Activated naive CD4-positive, alpha-beta T cell (primary cell): ENCODE data around the gene CYP2D6.
"Not testable (repeated sequence)": the region's sequence is repeated elsewhere in the genome, so short reads cannot be mapped to it uniquely, and the experiment has no call there.

ENCODE experiments used
- DNase-seq, 4 experiments: peaks; one replicate each; lab custom pipeline; 2025; lab: John Stamatoyannopoulos, UW

The CYP2D6 gene

DNA sequence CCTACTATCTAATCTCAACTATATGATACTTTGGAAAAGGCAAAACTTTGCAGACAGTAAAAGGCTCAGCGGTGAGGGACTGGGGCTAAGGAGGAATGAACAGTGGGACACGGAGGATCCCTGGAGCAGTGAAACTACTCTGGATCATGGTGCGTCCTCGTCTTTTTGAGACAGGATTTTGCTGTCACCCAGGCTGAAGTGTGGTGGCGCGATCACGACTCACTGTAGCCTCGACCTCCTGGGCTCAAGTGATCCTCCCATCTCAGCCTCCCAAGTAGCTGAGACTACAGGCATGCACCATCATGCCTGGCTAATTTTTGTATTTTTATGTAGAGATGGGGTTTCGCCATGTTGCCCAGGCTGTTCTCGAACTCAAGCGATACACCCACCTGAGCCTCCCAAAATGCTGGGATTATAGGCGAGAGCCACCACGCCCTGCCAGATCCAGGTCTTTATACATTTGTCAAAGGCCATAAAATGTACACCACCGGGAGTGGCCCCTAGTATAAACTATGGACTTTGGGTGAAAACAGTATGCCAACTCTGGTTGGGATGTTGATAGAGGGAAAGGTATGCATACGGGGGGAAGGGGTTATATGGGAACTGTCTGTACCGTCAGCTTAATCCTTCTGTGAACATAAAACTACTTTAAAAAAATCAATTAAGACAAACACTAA, 28.0 kb upstream of the CYP2D6 start:
- no peak for DNase-seq

DNA sequence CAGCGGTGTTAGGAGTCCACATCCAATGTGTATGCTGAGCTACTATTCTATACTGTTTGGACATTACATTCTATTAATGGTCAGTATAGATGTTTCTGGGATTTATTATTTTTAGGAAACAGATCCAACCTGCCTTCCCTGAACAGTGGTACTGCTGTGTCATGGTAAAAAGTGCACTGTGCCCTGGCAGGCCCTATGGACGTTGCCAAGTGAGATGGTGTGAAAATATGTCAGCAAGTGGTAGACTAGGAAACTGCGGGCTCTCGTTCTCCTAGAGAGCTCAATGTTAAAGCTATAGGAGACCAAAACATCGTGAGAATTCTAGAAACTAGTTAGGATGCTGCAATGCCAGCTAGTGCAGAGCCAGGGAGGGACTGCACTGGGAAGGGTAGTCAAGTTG, 26.0 kb upstream of the CYP2D6 start:
- no peak for DNase-seq

DNA sequence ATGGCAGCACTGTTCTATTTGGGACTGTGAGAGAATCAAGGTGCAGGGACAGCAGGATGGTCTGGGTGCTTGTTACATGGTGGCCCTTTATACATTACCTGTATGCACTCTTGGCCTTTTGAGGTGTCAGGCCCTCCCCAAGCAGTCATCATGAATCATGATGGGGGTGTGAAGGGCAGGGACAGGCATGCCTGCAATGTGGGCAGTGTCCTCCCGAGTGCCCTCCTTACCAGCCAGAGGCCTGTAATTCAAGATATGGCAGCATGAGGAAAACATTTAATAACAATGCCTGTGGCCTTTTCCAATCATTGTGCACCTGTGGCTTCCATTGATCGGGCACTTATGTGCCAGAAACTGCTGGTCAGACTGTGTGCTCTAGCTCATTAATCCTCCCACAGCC, 25.5 kb upstream of the CYP2D6 start:
- no peak for DNase-seq

DNA sequence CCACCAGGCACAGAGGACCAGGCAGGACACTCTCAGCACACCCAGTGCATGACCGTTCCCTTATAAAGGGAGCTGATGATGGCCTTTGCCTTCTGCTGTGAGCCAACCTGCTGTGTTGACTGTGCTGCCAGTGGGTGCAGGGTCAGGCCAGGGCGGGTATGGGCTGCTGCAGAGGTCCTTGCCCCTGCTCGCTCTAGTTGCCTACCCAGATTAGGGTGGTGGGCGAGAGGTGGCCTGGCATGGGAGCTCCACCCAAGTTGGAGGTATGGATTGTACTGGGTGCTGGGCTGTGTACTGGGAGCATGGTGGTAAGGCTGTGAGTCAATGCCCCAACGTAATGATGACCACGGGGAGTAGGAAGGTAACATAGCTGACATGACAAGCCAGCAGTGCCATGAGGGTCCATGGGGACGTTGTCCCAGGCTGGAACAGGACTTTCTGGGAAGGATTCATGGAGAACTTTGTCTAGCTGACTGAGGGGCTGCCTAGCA, 24.5 kb upstream of the CYP2D6 start:
- no peak for DNase-seq

DNA sequence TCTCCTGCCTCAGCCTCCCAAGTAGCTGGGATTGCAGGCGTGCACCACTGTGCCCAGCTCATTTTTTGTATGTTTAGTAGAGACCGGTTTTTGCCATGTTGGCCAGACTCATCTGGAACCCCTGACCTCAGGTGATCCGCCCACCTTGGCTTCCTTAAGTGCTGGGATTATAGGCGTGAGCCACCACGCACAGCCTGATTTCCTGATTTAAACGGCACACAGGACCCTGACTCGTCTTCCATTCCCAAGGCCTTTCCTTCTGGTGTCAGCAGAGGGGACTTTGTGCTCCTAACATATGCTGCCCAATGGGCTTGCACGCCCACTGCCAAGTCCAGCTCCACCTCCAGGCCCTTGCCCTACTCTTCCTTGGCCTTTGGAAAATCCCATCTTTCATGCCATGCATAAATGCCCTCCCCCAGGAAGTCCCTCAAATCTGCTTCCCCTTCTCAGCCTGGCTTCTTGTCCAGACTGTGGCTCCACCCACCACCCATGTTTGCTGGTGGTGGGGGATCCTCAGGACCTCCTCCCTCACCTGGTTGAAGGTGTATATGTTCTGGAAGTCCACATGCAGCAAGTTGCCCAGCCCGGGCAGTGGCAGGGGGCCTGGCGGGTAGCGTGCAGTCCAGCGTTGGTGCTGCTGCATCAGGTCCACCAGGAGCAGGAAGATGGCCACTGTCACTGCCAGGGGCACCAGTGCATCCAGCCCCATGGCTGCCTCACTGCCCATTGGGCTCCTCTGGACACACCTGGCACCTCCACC, 23.9 kb upstream of the CYP2D6 start:
- no peak for DNase-seq

DNA sequence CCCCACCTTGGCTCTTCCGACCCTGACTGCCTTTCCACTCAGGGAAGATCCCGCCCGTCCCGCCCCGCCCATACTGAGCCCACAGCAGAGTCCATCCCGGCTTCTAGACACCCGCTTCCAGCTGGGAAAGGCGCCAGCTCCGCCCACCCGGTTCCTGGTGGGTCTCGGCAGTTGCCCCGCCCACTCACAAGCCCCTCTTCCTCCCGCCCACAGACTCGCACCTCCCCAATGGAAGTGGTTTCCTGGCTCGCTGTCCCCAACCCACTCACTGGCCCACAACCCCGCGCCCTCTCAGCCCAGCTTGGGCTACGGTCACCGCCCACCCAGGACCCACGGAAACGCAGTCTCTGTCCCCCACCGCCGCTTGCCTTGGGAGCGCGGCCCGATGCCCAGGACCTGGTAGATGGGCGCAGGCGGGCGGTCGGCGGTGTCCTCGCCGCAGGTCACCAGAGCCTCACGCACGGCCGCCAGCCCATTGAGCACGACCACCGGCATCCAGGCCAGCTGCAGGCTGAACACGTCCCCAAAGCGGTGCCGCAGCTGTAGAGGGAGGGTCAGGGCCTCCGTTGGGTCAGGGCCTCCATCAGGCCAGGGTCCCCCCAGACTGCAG, 22.2 kb upstream of the CYP2D6 start:
- no peak for DNase-seq

DNA sequence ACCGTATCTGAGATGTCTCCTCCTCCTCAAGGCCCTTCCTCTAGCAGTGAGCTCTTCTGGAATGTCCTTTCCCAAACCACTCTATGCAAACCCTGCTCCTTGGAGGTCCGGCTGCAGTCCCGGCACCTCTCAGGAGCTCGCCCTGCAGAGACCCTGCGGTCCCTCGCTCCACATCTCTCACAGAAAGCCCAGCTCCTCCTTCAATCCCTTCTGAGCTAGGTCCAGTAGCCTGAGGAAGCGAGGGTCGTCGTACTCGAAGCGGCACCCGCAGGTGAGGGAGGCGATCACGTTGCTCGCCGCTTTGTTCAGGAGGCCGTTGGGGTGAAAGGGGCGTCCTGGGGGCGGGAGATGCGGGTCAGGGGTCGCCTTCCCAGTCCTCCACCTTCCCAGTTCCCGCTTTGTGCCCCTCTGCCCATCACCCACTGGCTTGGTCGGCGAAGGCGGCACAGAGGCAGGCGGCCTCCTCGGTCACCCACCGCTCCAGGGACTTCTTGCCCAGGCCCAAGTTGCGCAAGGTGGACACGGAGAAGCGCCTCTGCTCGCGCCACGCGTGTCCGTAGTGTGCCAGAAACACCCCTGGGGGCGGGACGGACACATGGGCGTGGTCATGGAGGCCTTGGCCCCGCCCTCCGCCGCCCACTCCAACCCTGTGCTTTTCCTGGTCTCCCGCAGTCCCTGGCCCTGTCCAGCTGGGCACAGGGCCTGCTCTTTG, 21.5 kb upstream of the CYP2D6 start:
- DNase-seq = no peak

DNA sequence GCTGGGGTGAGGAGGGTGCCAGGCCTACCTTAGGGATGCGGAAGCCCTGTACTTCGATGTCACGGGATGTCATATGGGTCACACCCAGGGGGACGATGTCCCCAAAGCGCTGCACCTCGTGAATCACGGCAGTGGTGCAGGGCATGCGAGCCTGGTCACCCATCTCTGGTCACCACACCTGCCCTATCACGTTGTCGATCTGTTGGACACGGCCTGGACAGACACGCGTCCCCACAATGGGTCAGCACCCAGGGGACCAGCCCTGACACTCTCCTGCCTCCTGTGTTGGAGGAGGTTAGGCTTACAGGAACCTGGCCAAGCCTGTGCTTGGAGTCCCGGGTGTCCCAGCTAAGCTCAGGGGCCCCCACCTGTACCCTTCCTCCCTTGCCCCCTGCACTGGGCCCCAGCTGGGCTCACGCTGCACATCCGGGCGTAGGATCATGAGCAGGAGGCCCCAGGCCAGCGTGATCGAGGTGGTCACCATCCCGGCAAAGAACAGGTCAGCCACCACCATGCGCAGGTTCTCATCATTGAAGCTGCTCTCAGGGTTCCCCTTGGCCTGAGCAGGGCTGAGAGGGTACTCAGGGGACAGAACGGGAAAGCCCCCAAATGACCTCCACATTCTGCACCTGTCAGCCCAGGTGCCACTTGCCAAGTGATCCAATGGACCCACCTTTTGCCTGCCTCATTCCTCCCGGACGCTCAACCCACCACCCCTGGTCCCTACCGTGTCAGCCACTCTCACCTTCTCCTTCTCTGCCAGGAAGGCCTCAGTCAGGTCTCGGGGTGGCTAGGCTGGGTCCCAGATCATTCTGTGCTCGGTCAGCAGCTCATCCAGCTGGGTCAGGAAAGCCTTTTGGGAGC, 20.3 kb upstream of the CYP2D6 start:
- DNase-seq = no peak

DNA sequence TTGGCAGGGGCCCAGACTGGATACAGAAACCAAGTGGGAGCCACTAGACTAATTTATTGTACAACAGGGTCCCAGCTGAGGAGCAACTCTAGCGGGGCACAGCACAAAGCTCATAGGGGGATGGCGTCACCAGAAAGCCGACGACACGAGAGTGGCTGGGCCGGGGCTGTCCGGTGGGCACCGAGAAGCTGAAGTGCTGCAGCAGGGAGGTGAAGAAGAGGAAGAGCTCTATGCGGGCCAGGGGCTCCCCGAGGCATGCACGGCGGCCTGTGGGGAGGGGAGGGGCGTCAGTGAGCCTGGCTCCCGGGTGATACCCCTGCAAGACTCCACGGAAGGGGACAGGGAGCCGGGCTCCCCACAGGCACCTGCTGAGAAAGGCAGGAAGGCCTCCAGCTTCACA, 19.2 kb upstream of the CYP2D6 start:
- not testable (repeated sequence) for DNase-seq

DNA sequence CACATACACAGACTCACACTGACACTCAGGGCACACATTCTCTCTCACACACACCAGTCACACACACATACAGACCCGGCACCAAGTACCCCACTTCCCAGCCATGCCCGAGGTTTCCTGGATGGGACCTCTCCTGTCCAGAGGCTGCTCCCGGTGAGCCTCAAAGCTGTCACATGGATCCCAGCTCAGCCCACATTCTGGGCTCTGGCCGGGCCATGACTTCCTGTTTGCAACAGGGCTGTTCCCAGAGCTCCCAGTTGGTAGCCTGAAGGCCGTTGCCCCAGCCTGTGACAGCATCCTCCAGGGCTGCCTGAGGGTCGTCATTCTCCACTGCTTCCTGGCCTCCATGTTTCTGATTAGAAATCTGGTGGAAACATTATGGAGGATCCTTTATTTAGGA, 14.6 kb upstream of the CYP2D6 start:
- DNase-seq = no peak

DNA sequence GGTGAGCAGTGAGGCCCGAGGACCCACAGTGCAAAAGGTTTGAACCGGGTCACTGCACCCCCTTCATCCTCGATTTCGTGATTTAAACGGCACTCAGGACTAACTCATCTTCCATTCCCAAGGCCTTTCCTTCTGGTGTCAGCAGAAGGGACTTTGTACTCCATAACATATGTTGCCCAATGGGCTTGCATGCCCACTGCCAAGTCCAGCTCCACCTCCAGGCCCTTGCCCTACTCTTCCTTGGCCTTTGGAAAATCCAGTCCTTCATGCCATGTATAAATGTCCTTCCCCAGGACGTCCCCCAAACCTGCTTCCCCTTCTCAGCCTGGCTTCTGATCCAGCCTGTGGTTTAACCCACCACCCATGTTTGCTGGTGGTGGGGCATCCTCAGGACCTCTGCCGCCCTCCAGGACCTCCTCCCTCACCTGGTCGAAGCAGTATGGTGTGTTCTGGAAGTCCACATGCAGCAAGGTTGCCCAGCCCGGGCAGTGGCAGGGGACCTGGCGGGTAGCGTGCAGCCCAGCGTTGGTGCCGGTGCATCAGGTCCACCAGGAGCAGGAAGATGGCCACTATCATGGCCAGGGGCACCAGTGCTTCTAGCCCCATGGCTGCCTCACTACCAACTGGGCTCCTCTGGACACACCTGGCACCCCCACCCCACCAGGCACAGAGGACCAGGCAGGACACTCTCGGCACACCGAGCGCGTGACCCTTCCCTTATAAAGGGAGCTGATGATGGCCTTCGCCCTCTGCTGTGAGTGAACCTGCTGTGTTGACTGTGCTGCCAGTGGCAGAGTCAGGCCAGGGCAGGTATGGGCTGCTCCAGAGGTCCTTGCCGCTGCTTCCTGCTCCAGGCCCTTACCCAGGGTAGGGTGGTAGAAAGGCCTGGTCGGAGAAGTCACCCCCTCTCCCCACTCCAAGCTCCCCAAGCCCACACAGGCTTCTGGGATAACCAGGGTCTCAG, 13.5 kb upstream of the CYP2D6 start:
- DNase-seq = not testable (repeated sequence)

DNA sequence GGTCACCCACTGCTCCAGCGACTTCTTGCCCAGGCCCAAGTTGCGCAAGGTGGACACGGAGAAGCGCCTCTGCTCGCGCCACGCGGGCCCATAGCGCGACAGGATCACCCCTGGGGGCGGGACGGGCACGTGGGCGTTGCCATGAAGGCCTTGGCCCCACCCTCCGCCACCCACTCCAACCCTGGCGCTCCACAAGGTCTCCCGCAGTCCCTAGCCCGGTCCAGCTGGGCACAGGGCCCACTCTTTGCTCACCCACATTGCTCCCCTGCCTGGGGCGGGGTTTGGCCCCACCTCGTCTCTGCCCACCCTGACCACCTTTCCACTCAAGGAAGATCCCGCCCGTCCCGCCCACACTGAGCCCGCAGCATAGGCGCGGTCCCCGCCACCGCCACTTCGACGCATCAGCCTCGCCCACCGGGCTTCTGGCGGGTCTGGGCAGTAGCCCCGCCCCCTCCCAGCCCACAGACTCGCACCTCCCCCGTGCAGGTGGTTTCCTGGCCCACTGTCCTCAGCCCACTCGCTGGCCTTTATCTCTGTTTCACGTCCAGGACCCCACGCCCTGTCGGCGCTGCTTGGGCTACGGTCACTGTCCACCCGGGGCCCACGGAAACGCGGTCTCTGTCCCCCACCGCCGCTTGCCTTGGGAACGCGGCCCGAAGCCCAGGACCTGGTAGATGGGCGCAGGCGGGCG, 12.3 kb upstream of the CYP2D6 start:
- DNase-seq = no peak

DNA sequence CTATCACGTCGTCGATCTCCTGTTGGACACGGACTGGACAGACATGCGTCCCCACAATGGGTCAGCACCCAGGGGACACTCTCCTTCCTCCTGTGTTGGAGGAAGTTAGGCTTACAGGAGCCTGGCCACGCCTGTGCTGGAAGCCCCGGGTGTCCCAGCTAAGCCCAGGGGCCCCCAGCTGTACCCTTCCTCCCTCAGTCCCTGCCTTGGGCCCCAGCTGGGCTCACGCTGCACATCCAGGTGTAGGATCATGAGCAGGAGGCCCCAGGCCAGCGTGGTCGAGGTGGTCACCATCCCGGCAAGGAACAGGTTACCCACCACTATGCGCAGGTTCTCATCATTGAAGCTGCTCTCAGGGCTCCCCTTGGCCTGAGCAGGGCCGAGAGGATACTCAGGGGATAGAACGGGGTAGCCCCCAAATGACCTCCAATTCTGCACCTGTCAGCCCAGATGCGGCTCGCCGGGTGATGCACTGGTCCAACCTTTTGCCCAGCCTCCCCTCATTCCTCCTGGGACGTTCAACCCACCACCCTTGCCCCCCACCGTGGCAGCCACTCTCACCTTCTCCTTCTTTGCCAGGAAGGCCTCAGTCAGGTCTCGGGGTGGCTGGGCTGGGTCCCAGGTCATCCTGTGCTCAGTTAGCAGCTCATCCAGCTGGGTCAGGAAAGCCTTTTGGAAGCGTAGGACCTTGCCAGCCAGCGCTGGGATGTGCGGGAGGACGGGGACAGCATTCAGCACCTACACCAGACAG, 10.9 kb upstream of the CYP2D6 start:
- DNase-seq = not testable (repeated sequence)

DNA sequence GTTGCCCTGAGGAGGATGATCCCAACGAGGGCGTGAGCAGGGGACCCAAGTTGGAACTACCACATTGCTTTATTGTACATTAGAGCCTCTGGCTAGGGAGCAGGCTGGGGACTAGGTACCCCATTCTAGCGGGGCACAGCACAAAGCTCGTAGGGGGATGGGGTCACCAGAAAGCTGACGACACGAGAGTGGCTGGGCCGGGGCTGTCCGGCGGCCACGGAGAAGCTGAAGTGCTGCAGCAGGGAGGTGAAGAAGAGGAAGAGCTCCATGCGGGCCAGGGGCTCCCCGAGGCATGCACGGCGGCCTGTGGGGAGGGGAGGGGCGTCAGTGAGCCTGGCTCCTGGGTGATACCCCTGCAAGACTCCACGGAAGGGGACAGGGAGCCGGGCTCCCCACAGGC, 9.5 kb upstream of the CYP2D6 start:
- not testable (repeated sequence) for DNase-seq

DNA sequence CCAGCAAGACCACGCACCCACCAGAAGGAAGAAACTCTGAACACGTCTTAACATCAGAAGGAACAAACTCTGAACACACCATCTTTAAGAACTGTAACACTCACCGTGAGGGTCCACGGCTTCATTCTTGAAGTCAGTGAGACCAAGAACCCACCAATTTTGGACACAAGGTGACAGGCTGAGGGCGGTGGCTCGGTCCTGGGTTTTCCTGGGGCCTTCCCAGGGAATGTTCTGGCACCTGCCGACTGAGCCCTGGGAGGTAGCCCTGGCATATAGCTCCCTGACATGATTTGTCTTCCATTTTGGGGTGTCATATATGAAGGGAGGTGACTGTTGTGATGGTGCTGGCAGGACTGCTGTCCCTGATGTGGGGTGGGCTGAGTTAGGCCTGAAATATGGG, 8.9 kb upstream of the CYP2D6 start:
- DNase-seq = not testable (repeated sequence)

DNA sequence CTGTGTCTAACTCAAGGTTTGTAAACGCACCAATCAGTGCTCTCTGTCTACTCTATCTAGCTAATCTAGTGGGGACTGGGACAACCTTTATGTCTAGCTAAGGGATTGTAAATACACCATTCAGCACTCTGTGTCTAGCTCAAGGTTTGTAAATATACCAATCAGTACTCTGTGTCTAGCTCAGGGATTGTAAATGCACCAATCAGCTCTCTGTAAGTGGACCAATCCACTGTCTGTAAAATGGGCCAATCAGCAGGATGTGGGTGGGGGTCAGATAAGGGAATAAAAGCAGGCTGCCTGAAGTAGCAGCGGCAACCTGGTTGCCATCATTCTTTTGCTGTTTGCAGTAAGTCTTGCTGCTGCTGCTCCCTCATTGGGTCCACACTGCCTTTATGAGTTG, 8.4 kb upstream of the CYP2D6 start:
- DNase-seq = no peak

DNA sequence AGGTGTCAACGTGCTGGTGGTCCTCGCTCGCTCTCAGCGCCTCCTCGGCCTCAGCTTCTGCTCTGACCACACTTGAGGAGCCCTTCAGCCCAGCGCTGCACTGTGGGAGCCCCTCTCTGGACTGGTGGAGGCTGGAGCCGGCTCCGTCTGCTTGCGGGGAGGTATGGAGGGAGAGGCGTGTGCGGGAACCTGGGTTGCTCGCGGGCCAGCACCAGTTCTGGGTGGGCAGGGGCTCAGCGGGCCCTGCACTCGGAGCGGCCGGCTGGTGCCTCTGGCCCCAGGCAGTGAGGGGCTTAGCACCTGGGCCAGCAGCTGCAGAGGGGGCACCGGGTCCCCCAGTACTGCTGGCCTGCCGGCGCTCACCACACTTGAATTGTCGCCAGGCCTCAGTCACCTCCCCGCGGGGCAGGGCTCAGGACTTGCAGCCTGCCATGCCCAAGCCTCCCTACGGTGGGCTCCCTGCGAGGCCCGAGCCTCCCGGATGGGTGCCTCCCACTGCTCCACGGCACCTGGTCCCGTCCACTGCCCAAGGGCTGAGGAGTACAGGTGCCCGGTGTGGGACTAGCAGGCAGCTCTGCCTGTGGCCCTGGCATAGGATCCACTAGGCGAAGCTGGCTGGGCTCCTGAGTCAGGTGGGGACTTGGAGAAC, 7.6 kb upstream of the CYP2D6 start:
- DNase-seq = no peak

DNA sequence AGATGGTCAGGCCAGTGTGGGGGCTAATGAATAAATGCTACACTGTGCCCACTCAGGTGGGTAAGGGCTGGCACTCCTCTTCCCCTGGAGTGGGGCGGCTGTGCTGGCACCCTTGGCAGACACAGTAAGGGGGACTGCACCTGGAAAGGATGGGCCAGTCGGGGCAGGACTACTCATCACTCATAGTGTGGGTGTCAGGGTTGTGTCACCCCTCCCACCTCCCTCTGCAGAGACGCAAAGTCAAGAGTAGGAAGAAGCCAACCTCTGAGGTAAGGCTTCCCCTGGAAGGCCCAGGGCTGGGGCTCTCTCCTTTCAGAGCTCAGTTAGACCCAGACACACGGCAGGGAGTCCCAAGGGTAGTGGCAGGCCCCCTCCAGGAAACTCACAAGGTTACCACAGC, 5.1 kb upstream of the CYP2D6 start:
- not testable (repeated sequence) for DNase-seq
